K562 (cell line): Measurements from ENCODE around the gene EBI3. TPM values are rescaled to one million over a fixed set of nuclear protein-coding genes. Genes with fewer than 3 reads are reported as not detected.

Experiments
- ATAC-seq: fragments of 200-7000 bp; cut with Tn5 transposase; 3 replicates; pipeline ENCODE4 v1.9.1; 2020; ENCODE audit warnings: moderate library complexity
- BruUV-seq: library from RNA; stranded (reverse); fragments of 400-500 nt; replicated peaks from 2 replicates; lab custom pipeline; 2021; lab: Mats Ljungman, UMichigan
- CTCF ChIA-PET: fragments of 300-600 bp; formaldehyde crosslinking; extraction: SDS; loops from one replicate; lab custom pipeline; 2021; ENCODE audit warnings: low intra/inter-chr PET ratio; lab: Yijun Ruan, JAX
- POLR2A ChIA-PET: fragments of 300-600, 350-650 bp; sonication (Branson Sonifier 250); formaldehyde crosslinking; extraction: SDS; loops from one replicate; lab custom pipeline; 2021; ENCODE audit warnings: antibody characterized with exemption, inconsistent platforms; lab: Yijun Ruan, JAX
- DNase-seq, 4 experiments: peaks; one replicate each; pipeline versions ENCODE4 v3.0.0 to v3.0.0-alpha.2; 2011 to 2018; ENCODE audit warnings: low spot score in 3 of 4, mixed read lengths in 3 of 4; ENCODE audit errors: extremely low read depth in 1 of 4
- FAIRE-seq: peaks from 2 replicates; lab custom pipeline; 2011; peaks lifted over from hg19 to GRCh38; lab: Jason Lieb, UNC
- H2AFZ ChIP-seq: 2 replicates; pipeline ENCODE4 v1.6.0; 2011; ENCODE audit warnings: low read depth, low read length, control low read depth, inconsistent platforms
- H3K27ac ChIP-seq: fragments of 200-600 bp; 3 replicates; pipeline ENCODE4 v1.8.0; 2011; ENCODE audit warnings: low read depth, mild to moderate bottlenecking, control low read depth, inconsistent platforms, low read length, moderate library complexity, mixed read lengths; ENCODE audit errors: extremely low read depth
- H3K27me3 ChIP-seq, 2 experiments: fragments of 300-600 bp in 1 of 2; 2 replicates in 1 of 2; 3 replicates in 1 of 2; pipeline versions ENCODE4 v1.6.0 to v1.8.0; 2011; ENCODE audit warnings: inconsistent platforms in 2 of 2, low read length in 2 of 2, mild to moderate bottlenecking in 1 of 2, mixed read lengths in 1 of 2, moderate library complexity in 1 of 2; ENCODE audit not compliant: control insufficient read depth in 2 of 2, insufficient read depth in 2 of 2
- H3K36me3 ChIP-seq: fragments of 300-600 bp; 3 replicates; pipeline ENCODE4 v1.8.0; 2011; ENCODE audit warnings: mild to moderate bottlenecking, low read length, inconsistent platforms; ENCODE audit not compliant: control insufficient read depth, insufficient read depth
- H3K4me1 ChIP-seq, 2 experiments: fragments of 200-600 bp in 1 of 2; replicated peaks in 1 of 2; 2 replicates in 1 of 2; 3 replicates in 1 of 2; pipeline versions ENCODE4 v1.5.1 to v1.8.0; 2011; ENCODE audit warnings: inconsistent platforms in 2 of 2, low read length in 2 of 2, mild to moderate bottlenecking in 1 of 2, mixed read lengths in 1 of 2, moderate library complexity in 1 of 2; ENCODE audit not compliant: control insufficient read depth in 2 of 2, insufficient read depth in 2 of 2
- H3K4me2 ChIP-seq: 2 replicates; pipeline ENCODE4 v1.6.1; 2011; ENCODE audit warnings: low read length, control low read depth, inconsistent platforms, mixed read lengths; ENCODE audit not compliant: insufficient read depth
- H3K4me3 ChIP-seq: fragments of 200-600 bp; sonication (generic), shearing (Covaris generic); 2 replicates; pipeline ENCODE4 v1.5.1; 2016; ENCODE audit warnings: control low read depth, inconsistent platforms
- H3K79me2 ChIP-seq: fragments of 200-600 bp; 3 replicates; pipeline ENCODE4 v1.8.0; 2011; ENCODE audit warnings: low read length, inconsistent platforms; ENCODE audit not compliant: control insufficient read depth, insufficient read depth
- H3K9ac ChIP-seq, 2 experiments: 2 replicates each; pipeline versions ENCODE4 v1.6.0 to v1.6.1; 2011; ENCODE audit warnings: low read depth in 2 of 2, low read length in 2 of 2, control low read depth in 1 of 2, inconsistent platforms in 1 of 2, mild to moderate bottlenecking in 1 of 2, mixed read lengths in 1 of 2; ENCODE audit not compliant: insufficient read depth in 1 of 2
- H3K9me1 ChIP-seq: one replicate; pipeline ENCODE4 v1.6.0; 2011; ENCODE audit warnings: inconsistent platforms, mild to moderate bottlenecking, low read length, moderate library complexity; ENCODE audit not compliant: control insufficient read depth, insufficient read depth
- H3K9me3 ChIP-seq: replicated peaks from 2 replicates; pipeline ENCODE4 v1.5.1; 2011; ENCODE audit warnings: low read depth, low read length, inconsistent platforms; ENCODE audit not compliant: control insufficient read depth, insufficient read depth
- H4K20me1 ChIP-seq: replicated peaks from 2 replicates; pipeline ENCODE4 v1.6.1; 2011; ENCODE audit warnings: low read length, inconsistent platforms, mixed read lengths; ENCODE audit not compliant: control insufficient read depth, insufficient read depth
- SPI1 ChIP-seq: IDR thresholded peaks from 2 replicates; pipeline ENCODE4 v1.6.1; 2011; ENCODE audit warnings: low read depth, low read length, control low read depth, borderline replicate concordance
- ZFP36 ChIP-seq: fragments of 150-350 bp; IDR thresholded peaks from 2 replicates; pipeline ENCODE4 v1.6.1; 2018; ENCODE audit warnings: low read length, low read depth; ENCODE audit not compliant: partially characterized antibody
- WGBS: fragments of 100-300 bp; shearing (Covaris generic); methylation state at CpG from one replicate; pipeline ENCODE4 v1.1.6; 2016; ENCODE audit warnings: low coverage, mixed read lengths; ENCODE audit not compliant: insufficient coverage; ENCODE audit errors: missing lambda C conversion rate; 5-methylcytosine and 5-hydroxymethylcytosine counted together
- in situ Hi-C: fragments of 300-500 bp; cut with MboI; formaldehyde crosslinking; loops from 4 replicates; pipeline ENCODE4 v1.15.0; 2018; ENCODE audit warnings: inconsistent platforms, mixed read lengths
- intact Hi-C: fragments of 100-400 bp; cut with micrococcal nuclease; formaldehyde crosslinking; loops from 2 replicates; pipeline ENCODE4 v1.14.2; 2022
- polyA plus RNA-seq, 8 experiments: library from polyadenylated mRNA; depleted of rRNA in 4 of 8; stranded (reverse) in 5 of 8; unstranded in 3 of 8; fragments of >200 nt; fragmentation: Nextera tagmentation in 2 of 8; fragmentation: Illumina TruSeq in 1 of 8; extraction: Ambion mirVana in 2 of 8; extraction: Trizol in 1 of 8; gene quantifications; 2 replicates each; pipeline versions ENCODE4 v1.2.1 to v1.2.3, GENCODE V29; 2011 to 2014; ENCODE audit warnings: inconsistent platforms in 1 of 8, missing spikeins in 1 of 8
- total RNA-seq, 7 experiments: library from RNA; depleted of rRNA in 6 of 7; stranded (reverse); fragments of >200 nt in 6 of 7; fragmentation: Illumina TruSeq in 2 of 7; extraction: Trizol in 2 of 7; gene quantifications; 2 replicates each; pipeline versions ENCODE4 v1.2.1 to v1.2.3, GENCODE V29; 2011 to 2021; ENCODE audit warnings: low replicate concordance in 1 of 7
- TF ChIP-seq, protein P1 (sequence below), 2 experiments: IDR thresholded peaks; 2 replicates each; pipeline ENCODE4 v1.6.1; 2011; ENCODE audit warnings: borderline replicate concordance in 1 of 2, control low read depth in 1 of 2, low read depth in 1 of 2, low read length in 1 of 2, mild to moderate bottlenecking in 1 of 2, mixed read lengths in 1 of 2, moderate library complexity in 1 of 2; ENCODE audit not compliant: insufficient read depth in 1 of 2, insufficient read length in 1 of 2, poor library complexity in 1 of 2, severe bottlenecking in 1 of 2; ENCODE audit errors: extremely low read depth in 1 of 2
- TF ChIP-seq, protein P2 (sequence below): fragments of 200-400 bp; formaldehyde crosslinking; IDR thresholded peaks from 2 replicates; pipeline ENCODE4 v1.6.1; 2017; ENCODE audit warnings: mild to moderate bottlenecking, low read depth, low read length, moderate library complexity
- TF ChIP-seq, protein P3 (sequence below): sonication (generic); formaldehyde crosslinking; IDR thresholded peaks from 2 replicates; pipeline ENCODE4 v1.8.1; 2023; ENCODE audit warnings: mild to moderate bottlenecking, missing genetic modification reagents

EBI3 gene
- total and polyA plus RNA-seq, 9 of the 15 experiments (the other 6 are each of a cell fraction or from before 2014, with no cell fraction given): 0.08 to 0.35 (median 0.22) TPM; not detected in 6

DNA sequence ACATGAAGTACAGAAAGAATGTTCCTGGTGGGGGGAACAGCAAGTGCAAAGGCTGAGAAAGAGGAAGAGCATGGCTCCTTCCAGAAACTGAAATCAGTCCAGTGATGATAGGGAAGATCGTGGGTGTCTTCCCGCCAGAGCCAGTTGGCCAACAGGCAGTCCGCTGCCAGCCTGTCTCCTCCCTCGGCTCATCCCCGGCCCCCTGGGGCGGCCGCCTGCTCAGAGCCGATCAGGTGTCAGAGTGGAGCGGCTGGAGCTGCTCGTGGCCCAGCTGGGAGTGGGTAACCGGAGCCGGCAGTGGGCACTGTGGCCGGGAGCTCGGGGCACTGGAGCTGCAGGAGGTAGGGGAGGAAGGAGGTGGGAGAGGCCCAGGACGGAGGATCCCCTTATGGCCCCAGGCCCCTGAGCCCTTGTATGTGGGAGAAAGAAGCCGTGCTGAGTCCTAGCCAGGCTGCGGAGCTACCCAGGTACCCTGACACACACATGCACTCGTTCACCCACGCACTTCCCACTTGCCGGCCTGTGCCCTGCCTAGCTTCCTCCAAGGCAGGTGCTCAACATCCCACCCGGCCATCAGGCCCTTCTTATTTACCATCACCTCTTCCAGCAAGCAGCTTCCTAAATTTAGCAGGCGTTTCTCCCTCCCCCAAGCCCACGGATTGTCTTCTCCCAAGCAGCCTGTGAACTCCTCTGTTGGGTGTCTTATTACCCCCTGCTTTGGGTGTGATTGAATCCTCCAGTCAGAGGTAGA lies 45.2 kb upstream of the EBI3 start:
- no TSS peak for BruUV-seq
- in situ Hi-C loops (no loop called here), intact Hi-C loops (loop anchor here (10.0 kb wide), 1 partner anchor 119 kb away; the partner anchor contains the start of gene ZBTB7A)
- ATAC-seq (no peak), DNase-seq (peak in 1 of 4 experiments; percentile 43), FAIRE-seq (no peak)
- Histone ChIP-seq H3K79me2 (peaks cover 17% of the 10 kb centered on the region), H3K9me1 (peaks cover 6% of the 10 kb centered on the region), H3K4me1 (peaks cover 17 to 45% of the 10 kb centered on the region in 2 experiments), H3K9ac (peak overlapping the region in 1 of 2 experiments; percentile 79; a peak in 2 of 4 replicates), H3K9me3 (no peaks in the 10 kb centered on the region), H3K4me3 (no peak overlapping the region), H3K27ac (no peak overlapping the region), H3K36me3 (peaks cover 16% of the 10 kb centered on the region; the same call in 1 of the 3 replicates), H3K4me2 (peak overlapping the region; percentile 6; the same call in 1 of the 2 replicates), H2AFZ (no peak overlapping the region), H3K27me3 (no peaks in the 10 kb centered on the region), H4K20me1 (peaks cover 3% of the 10 kb centered on the region; the same call in 1 of the 2 replicates)
- ChIA-PET CTCF (no interaction called here), POLR2A (interaction anchor here (0.9 kb wide), 2 partner anchors 51 to 199 kb away, joined by 3 to 4 read pairs; partner anchors contain the start of gene EEF2)
- TF ChIP-seq ZFP36 (peak; percentile 2), SPI1 (peak; percentile 73)
- TF ChIP-seq, protein P1, sequence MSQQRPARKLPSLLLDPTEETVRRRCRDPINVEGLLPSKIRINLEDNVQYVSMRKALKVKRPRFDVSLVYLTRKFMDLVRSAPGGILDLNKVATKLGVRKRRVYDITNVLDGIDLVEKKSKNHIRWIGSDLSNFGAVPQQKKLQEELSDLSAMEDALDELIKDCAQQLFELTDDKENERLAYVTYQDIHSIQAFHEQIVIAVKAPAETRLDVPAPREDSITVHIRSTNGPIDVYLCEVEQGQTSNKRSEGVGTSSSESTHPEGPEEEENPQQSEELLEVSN (IDR thresholded peaks at IDR 0.05; ENCODE audit: borderline replicate concordance in 1 of 2, extremely low read depth in 1 of 2, insufficient read depth in 1 of 2, insufficient read length in 1 of 2, low read depth in 1 of 2, low read length in 1 of 2, poor library complexity in 1 of 2, severe bottlenecking in 1 of 2): peak in 1 of 2 experiments; percentile 29
- TF ChIP-seq, protein P2, sequence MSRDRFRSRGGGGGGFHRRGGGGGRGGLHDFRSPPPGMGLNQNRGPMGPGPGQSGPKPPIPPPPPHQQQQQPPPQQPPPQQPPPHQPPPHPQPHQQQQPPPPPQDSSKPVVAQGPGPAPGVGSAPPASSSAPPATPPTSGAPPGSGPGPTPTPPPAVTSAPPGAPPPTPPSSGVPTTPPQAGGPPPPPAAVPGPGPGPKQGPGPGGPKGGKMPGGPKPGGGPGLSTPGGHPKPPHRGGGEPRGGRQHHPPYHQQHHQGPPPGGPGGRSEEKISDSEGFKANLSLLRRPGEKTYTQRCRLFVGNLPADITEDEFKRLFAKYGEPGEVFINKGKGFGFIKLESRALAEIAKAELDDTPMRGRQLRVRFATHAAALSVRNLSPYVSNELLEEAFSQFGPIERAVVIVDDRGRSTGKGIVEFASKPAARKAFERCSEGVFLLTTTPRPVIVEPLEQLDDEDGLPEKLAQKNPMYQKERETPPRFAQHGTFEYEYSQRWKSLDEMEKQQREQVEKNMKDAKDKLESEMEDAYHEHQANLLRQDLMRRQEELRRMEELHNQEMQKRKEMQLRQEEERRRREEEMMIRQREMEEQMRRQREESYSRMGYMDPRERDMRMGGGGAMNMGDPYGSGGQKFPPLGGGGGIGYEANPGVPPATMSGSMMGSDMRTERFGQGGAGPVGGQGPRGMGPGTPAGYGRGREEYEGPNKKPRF: no peak
- TF ChIP-seq, protein P3, sequence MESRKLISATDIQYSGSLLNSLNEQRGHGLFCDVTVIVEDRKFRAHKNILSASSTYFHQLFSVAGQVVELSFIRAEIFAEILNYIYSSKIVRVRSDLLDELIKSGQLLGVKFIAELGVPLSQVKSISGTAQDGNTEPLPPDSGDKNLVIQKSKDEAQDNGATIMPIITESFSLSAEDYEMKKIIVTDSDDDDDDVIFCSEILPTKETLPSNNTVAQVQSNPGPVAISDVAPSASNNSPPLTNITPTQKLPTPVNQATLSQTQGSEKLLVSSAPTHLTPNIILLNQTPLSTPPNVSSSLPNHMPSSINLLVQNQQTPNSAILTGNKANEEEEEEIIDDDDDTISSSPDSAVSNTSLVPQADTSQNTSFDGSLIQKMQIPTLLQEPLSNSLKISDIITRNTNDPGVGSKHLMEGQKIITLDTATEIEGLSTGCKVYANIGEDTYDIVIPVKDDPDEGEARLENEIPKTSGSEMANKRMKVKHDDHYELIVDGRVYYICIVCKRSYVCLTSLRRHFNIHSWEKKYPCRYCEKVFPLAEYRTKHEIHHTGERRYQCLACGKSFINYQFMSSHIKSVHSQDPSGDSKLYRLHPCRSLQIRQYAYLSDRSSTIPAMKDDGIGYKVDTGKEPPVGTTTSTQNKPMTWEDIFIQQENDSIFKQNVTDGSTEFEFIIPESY (CRISPR knock-in tag): 0 out of 2 replicates have a peak, but pooled peaks have one; percentile 21
- WGBS: 16% methylated on average over 20 of the region's 23 CpGs
